ENCODE data around the gene C1S. TPM values are rescaled to one million over a fixed set of nuclear protein-coding genes. Genes with fewer than 3 reads are reported as not detected.
"Not testable (repeated sequence)": the region's sequence is repeated elsewhere in the genome, so short reads cannot be mapped to it uniquely, and the experiment has no call there.

The C1S gene
- total RNA-seq (2014; rRNA removed; shearing (Covaris generic); ENCODE audit: low replicate concordance): 21.2 and 32.6 TPM in 2 replicates

GRCh38 chr12:7060353-7060954, at the start of gene C1S:
TSS of gene C1S (plus strand) at chr12:7060718. CDS start at chr12:7061913, 1,195 bp downstream.
- DNase-seq: peak; percentile 82
- peak within 1 kb of the TSS; percentile 23 for H3K4me3 ChIP-seq

GRCh38 chr12:7011398-7011797, 49.1 kb upstream of the C1S start:
- H3K4me3 ChIP-seq, DNase-seq, H3K27me3 ChIP-seq, H3K9me3 ChIP-seq: not testable (repeated sequence)
- H3K36me3 ChIP-seq: peaks cover 13% of the 10 kb centered on the region

More at GRCh38 chr12:7060353-7060954, at the start of gene C1S:
- Histone ChIP-seq H3K27me3 (no peaks in the 10 kb centered on the region), H3K36me3 (no peaks in the 10 kb centered on the region), H3K9me3 (no peaks in the 10 kb centered on the region; the same call in 1 of the 2 replicates)

GRCh38 chr12:7012024-7012607, 48.4 kb upstream of the C1S start:
- Histone ChIP-seq H3K9me3 (no peaks in the 10 kb centered on the region), H3K27me3 (no peaks in the 10 kb centered on the region), H3K36me3 (peaks cover 13% of the 10 kb centered on the region), H3K4me3 (no peak overlapping the region)
- no peak for DNase-seq

GRCh38 chr12:7013101-7013500, 47.4 kb upstream of the C1S start:
- H3K4me3 ChIP-seq: no peak overlapping the region
- no peaks in the 10 kb centered on the region for H3K27me3 ChIP-seq
- no peaks in the 10 kb centered on the region for H3K9me3 ChIP-seq
- peaks cover 13% of the 10 kb centered on the region for H3K36me3 ChIP-seq
- no peak for DNase-seq

GRCh38 chr12:7015555-7016370, 44.8 kb upstream of the C1S start:
- H3K4me3 ChIP-seq: no peak overlapping the region
- no peak for DNase-seq
- H3K9me3 ChIP-seq: no peaks in the 10 kb centered on the region
- H3K27me3 ChIP-seq: no peaks in the 10 kb centered on the region
- peaks cover 9% of the 10 kb centered on the region for H3K36me3 ChIP-seq

- Histone ChIP-seq H3K4me3 (peak overlapping the region; percentile 91), H3K27me3 (no peaks in the 10 kb centered on the region), H3K9me3 (no peaks in the 10 kb centered on the region), H3K36me3 (peaks cover 4% of the 10 kb centered on the region)
- no peak for DNase-seq
Observed at GRCh38 chr12:7016958-7017571, 43.5 kb upstream of the C1S start.

- Histone ChIP-seq H3K4me3 (peak overlapping the region; percentile 91), H3K9me3 (no peaks in the 10 kb centered on the region), H3K36me3 (no peaks in the 10 kb centered on the region), H3K27me3 (no peaks in the 10 kb centered on the region)
- no peak for DNase-seq
Observed at GRCh38 chr12:7017870-7018349, 42.6 kb upstream of the C1S start.

GRCh38 chr12:7018350-7019042, 42.0 kb upstream of the C1S start, which contains the start of gene LPCAT3:
TSS of gene LPCAT3 (minus strand) at chr12:7018476. CDS start at chr12:7018424, 52 bp downstream.
- Histone ChIP-seq H3K4me3 (peak within 1 kb of the TSS; percentile 91), H3K27me3 (no peaks in the 10 kb centered on the region), H3K9me3 (no peaks in the 10 kb centered on the region), H3K36me3 (no peaks in the 10 kb centered on the region)
- DNase-seq: peak; percentile 98

- Histone ChIP-seq H3K27me3 (no peaks in the 10 kb centered on the region), H3K36me3 (no peaks in the 10 kb centered on the region), H3K4me3 (peak overlapping the region; percentile 91), H3K9me3 (no peaks in the 10 kb centered on the region)
- no peak for DNase-seq
Observed at GRCh38 chr12:7019043-7019569, 41.4 kb upstream of the C1S start.

- Histone ChIP-seq H3K9me3 (no peaks in the 10 kb centered on the region), H3K4me3 (no peak overlapping the region), H3K36me3 (no peaks in the 10 kb centered on the region), H3K27me3 (no peaks in the 10 kb centered on the region)
- peak; percentile 38 for DNase-seq
Observed at GRCh38 chr12:7021956-7022355, 38.6 kb upstream of the C1S start.

GRCh38 chr12:7023114-7023513, 37.4 kb upstream of the C1S start:
- DNase-seq: no peak
- Histone ChIP-seq H3K4me3 (no peak overlapping the region), H3K9me3 (no peaks in the 10 kb centered on the region), H3K36me3 (no peaks in the 10 kb centered on the region), H3K27me3 (no peaks in the 10 kb centered on the region)

GRCh38 chr12:7026854-7027253, 33.7 kb upstream of the C1S start:
- Histone ChIP-seq H3K27me3 (no peaks in the 10 kb centered on the region), H3K9me3 (no peaks in the 10 kb centered on the region), H3K36me3 (no peaks in the 10 kb centered on the region), H3K4me3 (no peak overlapping the region)
- DNase-seq: no peak

GRCh38 chr12:7031306-7031705, 29.2 kb upstream of the C1S start:
- no peaks in the 10 kb centered on the region for H3K27me3 ChIP-seq
- no peak overlapping the region for H3K4me3 ChIP-seq
- DNase-seq: no peak
- no peaks in the 10 kb centered on the region for H3K36me3 ChIP-seq
- no peaks in the 10 kb centered on the region for H3K9me3 ChIP-seq

GRCh38 chr12:7032990-7033389, 27.5 kb upstream of the C1S start:
- Histone ChIP-seq H3K36me3 (no peaks in the 10 kb centered on the region), H3K27me3 (no peaks in the 10 kb centered on the region), H3K4me3 (no peak overlapping the region), H3K9me3 (no peaks in the 10 kb centered on the region)
- DNase-seq: no peak

GRCh38 chr12:7034464-7034863, 26.1 kb upstream of the C1S start:
- Histone ChIP-seq H3K36me3 (no peaks in the 10 kb centered on the region), H3K9me3 (no peaks in the 10 kb centered on the region), H3K27me3 (no peaks in the 10 kb centered on the region), H3K4me3 (no peak overlapping the region)
- no peak for DNase-seq

- Histone ChIP-seq H3K4me3 (no peak overlapping the region), H3K9me3 (no peaks in the 10 kb centered on the region), H3K36me3 (no peaks in the 10 kb centered on the region), H3K27me3 (no peaks in the 10 kb centered on the region)
- DNase-seq: no peak
Observed at GRCh38 chr12:7035463-7035862, 25.1 kb upstream of the C1S start.
